GM23338 (cell line): ENCODE results near the gene CHRNA3. TPM values are rescaled to one million over a fixed set of nuclear protein-coding genes. Genes with fewer than 3 reads are reported as not detected.

Experiments
- ATAC-seq: fragments of 200-7000 bp; cut with Tn5 transposase; 3 replicates; pipeline ENCODE4 v1.9.1; 2020
- DNase-seq: peaks from one replicate; pipeline ENCODE4 v3.0.0-alpha.2; 2015; ENCODE audit warnings: low spot score
- H2AFZ ChIP-seq: fragments of 200-600 bp; sonication (generic); 2 replicates; pipeline ENCODE4 v1.8.0; 2016; ENCODE audit warnings: antibody characterized with exemption, mild to moderate bottlenecking, moderate library complexity
- H3F3A ChIP-seq: fragments of 200-600 bp; sonication (generic); replicated peaks from 2 replicates; pipeline ENCODE4 v1.8.0; 2017; ENCODE audit warnings: antibody characterized with exemption, mixed run types, low read depth
- H3K27ac ChIP-seq: fragments of 200-600 bp; sonication (generic); 2 replicates; pipeline ENCODE4 v1.6.1; 2016; ENCODE audit warnings: low read depth
- H3K27me3 ChIP-seq: fragments of 200-600 bp; sonication (generic); 2 replicates; pipeline ENCODE4 v1.8.0; 2016; ENCODE audit warnings: mild to moderate bottlenecking, mixed run types, moderate library complexity; ENCODE audit not compliant: insufficient read depth
- H3K36me3 ChIP-seq: fragments of 200-600 bp; sonication (generic); 2 replicates; pipeline ENCODE4 v1.8.0; 2016; ENCODE audit warnings: mild to moderate bottlenecking; ENCODE audit not compliant: insufficient read depth
- H3K4me1 ChIP-seq: fragments of 200-600 bp; sonication (generic); 2 replicates; pipeline ENCODE4 v1.8.0; 2016; ENCODE audit warnings: mild to moderate bottlenecking, moderate library complexity; ENCODE audit not compliant: insufficient read depth
- H3K4me2 ChIP-seq: fragments of 200-600 bp; sonication (generic); 2 replicates; pipeline ENCODE4 v1.7.1; 2017; ENCODE audit warnings: mixed run types
- H3K4me3 ChIP-seq: fragments of 200-600 bp; sonication (generic); 2 replicates; pipeline ENCODE4 v1.6.1; 2016; ENCODE audit warnings: mixed run types
- H3K79me2 ChIP-seq: fragments of 200-600 bp; sonication (generic); replicated peaks from 2 replicates; pipeline ENCODE4 v1.8.0; 2017; ENCODE audit warnings: mild to moderate bottlenecking; ENCODE audit not compliant: insufficient read depth
- H3K9me2 ChIP-seq: fragments of 200-600 bp; sonication (generic); 2 replicates; pipeline ENCODE4 v1.8.0; 2017; ENCODE audit not compliant: insufficient read depth
- H4K20me1 ChIP-seq: fragments of 200-600 bp; sonication (generic); replicated peaks from 2 replicates; pipeline ENCODE4 v1.8.0; 2017; ENCODE audit warnings: mild to moderate bottlenecking; ENCODE audit not compliant: insufficient read depth
- H3K27ac Mint-ChIP-seq: 2 replicates; pipeline ENCODE4 v1.8.0; 2020; ENCODE audit warnings: inconsistent platforms, mild to moderate bottlenecking, moderate library complexity, mixed read lengths
- H3K27me3 Mint-ChIP-seq: 3 replicates; pipeline ENCODE4 v1.8.0; 2022; ENCODE audit warnings: low read depth, mild to moderate bottlenecking, moderate library complexity, mixed read lengths, inconsistent platforms; ENCODE audit not compliant: insufficient read depth, poor library complexity
- H3K36me3 Mint-ChIP-seq: 3 replicates; pipeline ENCODE4 v1.8.0; 2021; ENCODE audit warnings: low read depth, mild to moderate bottlenecking, inconsistent platforms, moderate library complexity, mixed read lengths
- H3K4me1 Mint-ChIP-seq: 3 replicates; pipeline ENCODE4 v1.8.0; 2020; ENCODE audit warnings: mild to moderate bottlenecking, inconsistent platforms, mixed read lengths
- H3K4me3 Mint-ChIP-seq: 3 replicates; pipeline ENCODE4 v1.8.0; 2021; ENCODE audit warnings: moderate library complexity, mild to moderate bottlenecking, inconsistent platforms, mixed read lengths
- H3K9me3 Mint-ChIP-seq: 3 replicates; pipeline ENCODE4 v1.8.0; 2020; ENCODE audit warnings: moderate library complexity, mild to moderate bottlenecking, inconsistent platforms, mixed read lengths
- CREB1 ChIP-seq: fragments of 250-450 bp; sonication (Bioruptor Pico); IDR thresholded peaks from 2 replicates; pipeline ENCODE4 v1.5.0; 2020; ENCODE audit warnings: low read depth, mild to moderate bottlenecking, moderate library complexity
- CTCF ChIP-seq, 2 experiments: fragments of 200-600 bp in 1 of 2; sonication (generic) in 1 of 2; conservative IDR thresholded peaks; 2 replicates each; pipeline versions ENCODE4 v1.5.1 to v1.6.1; 2016 to 2017; ENCODE audit warnings: antibody characterized with exemption in 2 of 2, low read depth in 2 of 2, mild to moderate bottlenecking in 2 of 2, moderate library complexity in 1 of 2
- EZH2 ChIP-seq: fragments of 200-600 bp; sonication (generic); IDR thresholded peaks from one replicate; pipeline ENCODE4 v1.8.0; 2017; ENCODE audit warnings: antibody characterized with exemption, mild to moderate bottlenecking, low read depth; ENCODE audit not compliant: unreplicated experiment
- EZH2phosphoT487 ChIP-seq: fragments of 200-600 bp; sonication (generic); IDR thresholded peaks from one replicate; pipeline ENCODE4 v1.8.1; 2018; ENCODE audit warnings: antibody characterized with exemption; ENCODE audit not compliant: unreplicated experiment
- JUNB ChIP-seq: IDR thresholded peaks from one replicate; pipeline ENCODE4 v1.6.1; 2016; ENCODE audit warnings: antibody characterized with exemption; ENCODE audit not compliant: unreplicated experiment
- NANOG ChIP-seq: IDR thresholded peaks from 2 replicates; pipeline ENCODE4 v1.6.1; 2016; ENCODE audit warnings: antibody characterized with exemption, borderline replicate concordance
- REST ChIP-seq: IDR thresholded peaks from one replicate; pipeline ENCODE4 v1.6.1; 2018; ENCODE audit warnings: antibody characterized with exemption; ENCODE audit not compliant: unreplicated experiment
- STAT1 ChIP-seq: IDR thresholded peaks from one replicate; pipeline ENCODE4 v1.6.1; 2016; ENCODE audit warnings: antibody characterized with exemption; ENCODE audit not compliant: unreplicated experiment
- ZNF114 ChIP-seq: fragments of 250-450 bp; sonication (Bioruptor Pico); IDR thresholded peaks from 2 replicates; pipeline ENCODE4 v1.5.0; 2020; ENCODE audit warnings: mild to moderate bottlenecking, moderate library complexity
- ZNF331 ChIP-seq: fragments of 250-450 bp; sonication (Bioruptor Pico); IDR thresholded peaks from 2 replicates; pipeline ENCODE4 v1.5.0; 2020; ENCODE audit warnings: low read depth, mild to moderate bottlenecking, moderate library complexity
- polyA plus RNA-seq: library from polyadenylated mRNA; unstranded; fragments of >200 nt; fragmentation: Nextera tagmentation; extraction: Ambion mirVana; gene quantifications from 2 replicates; pipeline ENCODE4 v1.2.1, GENCODE V29; 2016
- total RNA-seq: library from RNA; depleted of rRNA; stranded (reverse); fragments of >200 nt; shearing (Covaris generic); gene quantifications from 2 replicates; pipeline ENCODE4 v1.2.3, GENCODE V29; 2014
- TF ChIP-seq, protein P1 (sequence below): fragments of 250-450 bp; sonication (Bioruptor Pico); IDR thresholded peaks from 2 replicates; pipeline ENCODE4 v1.5.0; 2020; ENCODE audit warnings: mild to moderate bottlenecking, moderate library complexity
- TF ChIP-seq, protein P2 (sequence below): IDR thresholded peaks from 2 replicates; pipeline ENCODE4 v1.6.1; 2016; ENCODE audit warnings: antibody characterized with exemption

CHRNA3 gene
- total and polyA plus RNA-seq, 2 experiments from 2014 or later, result 2.9 to 3.5 TPM

DNA sequence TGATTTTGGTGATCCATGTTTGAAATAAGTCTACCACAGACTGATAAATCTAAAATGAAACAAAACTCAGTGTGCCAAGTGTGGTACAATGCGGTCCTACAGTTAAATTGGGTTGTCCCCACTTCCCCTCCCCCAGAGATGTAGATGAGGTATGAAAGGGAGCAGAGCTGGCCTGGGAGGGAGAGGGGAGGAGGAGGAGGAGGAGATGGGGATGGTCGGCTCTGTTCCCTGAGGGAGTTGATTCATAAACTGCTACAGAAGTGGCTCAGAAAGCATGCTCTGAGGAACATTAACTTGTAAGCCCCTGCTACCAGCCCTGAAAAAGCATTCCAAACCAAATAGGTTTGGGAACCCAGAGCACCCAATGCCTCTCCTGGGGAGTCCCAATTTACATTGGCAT is 48.2 kb upstream of the CHRNA3 start:
- Histone ChIP-seq H3K4me3 (no peak overlapping the region), H4K20me1 (no peaks in the 10 kb centered on the region), H3K9me2 (no peaks in the 10 kb centered on the region), H3K4me2 (peak overlapping the region; percentile 66; the same call in 1 of the 2 replicates), H3K79me2 (no peaks in the 10 kb centered on the region), H3K27me3 (no peaks in the 10 kb centered on the region), H3K27ac (no peak overlapping the region), H3K4me1 (peaks cover 48% of the 10 kb centered on the region), H3F3A (no peaks in the 10 kb centered on the region), H2AFZ (peak overlapping the region; percentile 69; the same call in 1 of the 2 replicates), H3K36me3 (no peaks in the 10 kb centered on the region)
- H3K4me1 Mint-ChIP-seq, result peaks cover 40% of the 10 kb centered on the region
- no peak overlapping the region for H3K27ac Mint-ChIP-seq
- no peak for DNase-seq
- no peaks in the 10 kb centered on the region for H3K9me3 Mint-ChIP-seq
- no peak; the same call in 2 of the 3 replicates for ATAC-seq
- TF ChIP-seq REST (no peak), CREB1 (no peak), NANOG (no peak), EZH2phosphoT487 (no peak), STAT1 (no peak), ZNF331 (CRISPR knock-in tag) (no peak), EZH2 (no peak), CTCF (conservative IDR thresholded peaks at IDR 0.05; ENCODE audit: low read depth in 2 of 2) (no peak), JUNB (no peak), ZNF114 (CRISPR knock-in tag) (no peak)
- TF ChIP-seq, protein P1, sequence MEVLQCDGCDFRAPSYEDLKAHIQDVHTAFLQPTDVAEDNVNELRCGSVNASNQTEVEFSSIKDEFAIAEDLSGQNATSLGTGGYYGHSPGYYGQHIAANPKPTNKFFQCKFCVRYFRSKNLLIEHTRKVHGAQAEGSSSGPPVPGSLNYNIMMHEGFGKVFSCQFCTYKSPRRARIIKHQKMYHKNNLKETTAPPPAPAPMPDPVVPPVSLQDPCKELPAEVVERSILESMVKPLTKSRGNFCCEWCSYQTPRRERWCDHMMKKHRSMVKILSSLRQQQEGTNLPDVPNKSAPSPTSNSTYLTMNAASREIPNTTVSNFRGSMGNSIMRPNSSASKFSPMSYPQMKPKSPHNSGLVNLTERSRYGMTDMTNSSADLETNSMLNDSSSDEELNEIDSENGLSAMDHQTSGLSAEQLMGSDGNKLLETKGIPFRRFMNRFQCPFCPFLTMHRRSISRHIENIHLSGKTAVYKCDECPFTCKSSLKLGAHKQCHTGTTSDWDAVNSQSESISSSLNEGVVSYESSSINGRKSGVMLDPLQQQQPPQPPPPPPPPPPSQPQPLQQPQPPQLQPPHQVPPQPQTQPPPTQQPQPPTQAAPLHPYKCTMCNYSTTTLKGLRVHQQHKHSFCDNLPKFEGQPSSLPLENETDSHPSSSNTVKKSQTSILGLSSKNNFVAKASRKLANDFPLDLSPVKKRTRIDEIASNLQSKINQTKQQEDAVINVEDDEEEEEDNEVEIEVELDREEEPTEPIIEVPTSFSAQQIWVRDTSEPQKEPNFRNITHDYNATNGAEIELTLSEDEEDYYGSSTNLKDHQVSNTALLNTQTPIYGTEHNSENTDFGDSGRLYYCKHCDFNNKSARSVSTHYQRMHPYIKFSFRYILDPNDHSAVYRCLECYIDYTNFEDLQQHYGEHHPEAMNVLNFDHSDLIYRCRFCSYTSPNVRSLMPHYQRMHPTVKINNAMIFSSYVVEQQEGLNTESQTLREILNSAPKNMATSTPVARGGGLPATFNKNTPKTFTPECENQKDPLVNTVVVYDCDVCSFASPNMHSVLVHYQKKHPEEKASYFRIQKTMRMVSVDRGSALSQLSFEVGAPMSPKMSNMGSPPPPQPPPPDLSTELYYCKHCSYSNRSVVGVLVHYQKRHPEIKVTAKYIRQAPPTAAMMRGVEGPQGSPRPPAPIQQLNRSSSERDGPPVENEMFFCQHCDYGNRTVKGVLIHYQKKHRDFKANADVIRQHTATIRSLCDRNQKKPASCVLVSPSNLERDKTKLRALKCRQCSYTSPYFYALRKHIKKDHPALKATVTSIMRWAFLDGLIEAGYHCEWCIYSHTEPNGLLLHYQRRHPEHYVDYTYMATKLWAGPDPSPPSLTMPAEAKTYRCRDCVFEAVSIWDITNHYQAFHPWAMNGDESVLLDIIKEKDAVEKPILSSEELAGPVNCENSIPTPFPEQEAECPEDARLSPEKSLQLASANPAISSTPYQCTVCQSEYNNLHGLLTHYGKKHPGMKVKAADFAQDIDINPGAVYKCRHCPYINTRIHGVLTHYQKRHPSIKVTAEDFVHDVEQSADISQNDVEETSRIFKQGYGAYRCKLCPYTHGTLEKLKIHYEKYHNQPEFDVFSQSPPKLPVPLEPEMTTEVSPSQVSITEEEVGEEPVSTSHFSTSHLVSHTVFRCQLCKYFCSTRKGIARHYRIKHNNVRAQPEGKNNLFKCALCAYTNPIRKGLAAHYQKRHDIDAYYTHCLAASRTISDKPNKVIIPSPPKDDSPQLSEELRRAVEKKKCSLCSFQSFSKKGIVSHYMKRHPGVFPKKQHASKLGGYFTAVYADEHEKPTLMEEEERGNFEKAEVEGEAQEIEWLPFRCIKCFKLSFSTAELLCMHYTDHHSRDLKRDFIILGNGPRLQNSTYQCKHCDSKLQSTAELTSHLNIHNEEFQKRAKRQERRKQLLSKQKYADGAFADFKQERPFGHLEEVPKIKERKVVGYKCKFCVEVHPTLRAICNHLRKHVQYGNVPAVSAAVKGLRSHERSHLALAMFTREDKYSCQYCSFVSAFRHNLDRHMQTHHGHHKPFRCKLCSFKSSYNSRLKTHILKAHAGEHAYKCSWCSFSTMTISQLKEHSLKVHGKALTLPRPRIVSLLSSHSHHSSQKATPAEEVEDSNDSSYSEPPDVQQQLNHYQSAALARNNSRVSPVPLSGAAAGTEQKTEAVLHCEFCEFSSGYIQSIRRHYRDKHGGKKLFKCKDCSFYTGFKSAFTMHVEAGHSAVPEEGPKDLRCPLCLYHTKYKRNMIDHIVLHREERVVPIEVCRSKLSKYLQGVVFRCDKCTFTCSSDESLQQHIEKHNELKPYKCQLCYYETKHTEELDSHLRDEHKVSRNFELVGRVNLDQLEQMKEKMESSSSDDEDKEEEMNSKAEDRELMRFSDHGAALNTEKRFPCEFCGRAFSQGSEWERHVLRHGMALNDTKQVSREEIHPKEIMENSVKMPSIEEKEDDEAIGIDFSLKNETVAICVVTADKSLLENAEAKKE (CRISPR knock-in tag), result no peak
- TF ChIP-seq, protein P2, sequence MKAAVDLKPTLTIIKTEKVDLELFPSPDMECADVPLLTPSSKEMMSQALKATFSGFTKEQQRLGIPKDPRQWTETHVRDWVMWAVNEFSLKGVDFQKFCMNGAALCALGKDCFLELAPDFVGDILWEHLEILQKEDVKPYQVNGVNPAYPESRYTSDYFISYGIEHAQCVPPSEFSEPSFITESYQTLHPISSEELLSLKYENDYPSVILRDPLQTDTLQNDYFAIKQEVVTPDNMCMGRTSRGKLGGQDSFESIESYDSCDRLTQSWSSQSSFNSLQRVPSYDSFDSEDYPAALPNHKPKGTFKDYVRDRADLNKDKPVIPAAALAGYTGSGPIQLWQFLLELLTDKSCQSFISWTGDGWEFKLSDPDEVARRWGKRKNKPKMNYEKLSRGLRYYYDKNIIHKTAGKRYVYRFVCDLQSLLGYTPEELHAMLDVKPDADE, result no peak
- no peaks in the 10 kb centered on the region for H3K36me3 Mint-ChIP-seq
- peaks cover 11% of the 10 kb centered on the region for H3K27me3 Mint-ChIP-seq
- no peak overlapping the region for H3K4me3 Mint-ChIP-seq
